Activated B cell treated with CpG ODN at 0.5 μM for 24 hours (primary cell): ENCODE measurements around the gene ESR2. TPM values are rescaled to one million over a fixed set of nuclear protein-coding genes. Genes with fewer than 3 reads are reported as not detected.

Experiments
- ATAC-seq: fragments of 200-7000 bp; cut with Tn5 transposase; one replicate; pipeline ENCODE4 v1.10.0; 2021; ENCODE audit warnings: low read depth, mild to moderate bottlenecking, moderate library complexity
- CTCF ChIA-PET: fragments of 350-600 bp; sonication (Branson Sonifier 250); formaldehyde crosslinking; loops from one replicate; lab custom pipeline; 2021; ENCODE audit warnings: antibody characterized with exemption; lab: Charles Lee
- POLR2A ChIA-PET: fragments of 350-600 bp; sonication (Branson Sonifier 250); formaldehyde crosslinking; loops from one replicate; lab custom pipeline; 2021; ENCODE audit warnings: antibody characterized with exemption; lab: Charles Lee
- DNase-seq: peaks from one replicate; pipeline ENCODE4 v3.0.0; 2022
- H3K27ac Mint-ChIP-seq: one replicate; pipeline ENCODE4 v1.8.0; 2020; ENCODE audit warnings: mixed read lengths
- H3K27me3 Mint-ChIP-seq: one replicate; pipeline ENCODE4 v1.8.0; 2021; ENCODE audit warnings: mixed read lengths
- H3K36me3 Mint-ChIP-seq: one replicate; pipeline ENCODE4 v1.8.0; 2021; ENCODE audit warnings: low read depth, mixed read lengths
- H3K4me1 Mint-ChIP-seq: one replicate; pipeline ENCODE4 v1.8.0; 2021; ENCODE audit warnings: mixed read lengths
- H3K4me3 Mint-ChIP-seq: one replicate; pipeline ENCODE4 v1.8.0; 2020; ENCODE audit warnings: mild to moderate bottlenecking, mixed read lengths
- H3K9me3 Mint-ChIP-seq: one replicate; pipeline ENCODE4 v1.8.0; 2020; ENCODE audit warnings: mixed read lengths
- CTCF ChIP-seq: fragments of 200-600 bp; IDR thresholded peaks from one replicate; pipeline ENCODE4 v1.8.0; 2022; ENCODE audit warnings: antibody characterized with exemption, mild to moderate bottlenecking
- intact Hi-C: fragments of 100-400 bp; cut with micrococcal nuclease; formaldehyde crosslinking; loops from one replicate; pipeline ENCODE4 v1.15.1; 2024
- total RNA-seq: library from RNA; stranded (reverse); gene quantifications from 2 replicates; pipeline ENCODE4 v1.2.3, GENCODE V29; 2022

ESR2 gene
- total RNA-seq, 1 donor from 2014 or later, result 23.2 TPM

GRCh38 chr14:64217834-64218233 lies 76.3 kb downstream of the ESR2 start:
- peak overlapping the region; percentile 78 for H3K27ac Mint-ChIP-seq
- ATAC-seq, result no peak
- intact Hi-C loops, result loop anchor here (1.0 kb wide), 1 partner anchor 9 kb away; no protein-coding TSS in a partner anchor
- POLR2A ChIA-PET, result interaction anchor here (0.9 to 3.9 kb wide), 7 partner anchors 8 to 76 kb away, joined by 3 to 49 read pairs (median 5); partner anchors contain the start of gene ESR2
- H3K9me3 Mint-ChIP-seq, result no peaks in the 10 kb centered on the region
- DNase-seq, result no peak
- peaks cover 66% of the 10 kb centered on the region for H3K36me3 Mint-ChIP-seq
- CTCF ChIA-PET, result interaction anchor here (1.3 to 1.7 kb wide), 3 partner anchors 17 to 77 kb away, joined by 3 to 6 read pairs (median 4); partner anchors contain the start of gene ESR2
- H3K4me3 Mint-ChIP-seq, result peak overlapping the region; percentile 63
- H3K4me1 Mint-ChIP-seq, result peaks cover 65% of the 10 kb centered on the region
- TF ChIP-seq CTCF, result no peak
- H3K27me3 Mint-ChIP-seq, result no peaks in the 10 kb centered on the region

GRCh38 chr14:64217308-64217707 lies 76.9 kb downstream of the ESR2 start:
- Mint-ChIP-seq H3K36me3 (peaks cover 69% of the 10 kb centered on the region), H3K9me3 (no peaks in the 10 kb centered on the region), H3K4me3 (peak overlapping the region; percentile 63), H3K27me3 (no peaks in the 10 kb centered on the region), H3K27ac (peak overlapping the region; percentile 57), H3K4me1 (peaks cover 61% of the 10 kb centered on the region)
- TF ChIP-seq CTCF, result no peak
- CTCF ChIA-PET, result interaction anchor here (1.3 to 1.4 kb wide), 2 partner anchors 18 to 59 kb away, joined by 3 to 4 read pairs; no protein-coding TSS in a partner anchor
- POLR2A ChIA-PET, result interaction anchor here (0.9 to 3.9 kb wide), 6 partner anchors 8 to 77 kb away, joined by 3 to 49 read pairs (median 6); partner anchors contain the start of gene ESR2
- DNase-seq (no peak), ATAC-seq (no peak)
- intact Hi-C loops, result no loop called here

DNA sequence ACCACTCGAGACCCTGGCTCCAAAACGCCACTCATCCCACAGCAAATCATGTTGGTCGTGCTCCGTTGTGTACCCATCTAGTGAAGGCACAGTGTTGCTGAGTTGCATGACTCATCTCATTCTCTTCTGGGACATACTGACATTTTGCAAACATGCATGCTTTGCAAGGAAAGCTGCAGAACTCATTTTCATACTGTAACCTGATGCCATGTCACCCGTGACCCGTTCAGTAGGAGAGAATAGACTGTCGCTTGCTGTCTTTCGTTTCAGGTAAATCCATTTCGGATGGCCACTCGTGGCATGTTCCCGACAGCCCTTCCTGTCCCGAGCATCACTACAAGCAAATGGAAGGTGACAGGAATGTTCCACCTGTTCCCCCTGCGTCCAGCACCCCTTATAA lies 78.2 kb downstream of the ESR2 start:
- no peak for TF ChIP-seq CTCF
- H3K36me3 Mint-ChIP-seq, result peaks cover 64% of the 10 kb centered on the region
- intact Hi-C loops, result no loop called here
- H3K27me3 Mint-ChIP-seq, result no peaks in the 10 kb centered on the region
- DNase-seq (no peak), ATAC-seq (peak; percentile 26)
- peak overlapping the region; percentile 7 for H3K27ac Mint-ChIP-seq
- POLR2A ChIA-PET, result interaction anchor here (3.9 kb wide), 1 partner anchor 19 kb away, joined by 49 read pairs; no protein-coding TSS in a partner anchor
- no peaks in the 10 kb centered on the region for H3K9me3 Mint-ChIP-seq
- H3K4me1 Mint-ChIP-seq, result peaks cover 53% of the 10 kb centered on the region
- CTCF ChIA-PET, result no interaction called here
- no peak overlapping the region for H3K4me3 Mint-ChIP-seq

GRCh38 chr14:64215274-64215673 lies 78.9 kb downstream of the ESR2 start:
- Mint-ChIP-seq H3K9me3 (no peaks in the 10 kb centered on the region), H3K4me3 (no peak overlapping the region), H3K36me3 (peaks cover 63% of the 10 kb centered on the region), H3K4me1 (peaks cover 53% of the 10 kb centered on the region), H3K27ac (no peak overlapping the region), H3K27me3 (no peaks in the 10 kb centered on the region)
- DNase-seq, result no peak
- TF ChIP-seq CTCF, result no peak
- no peak for ATAC-seq
- ChIA-PET CTCF (no interaction called here), POLR2A (interaction anchor here (0.8 kb wide), 1 partner anchor 20 kb away, joined by 5 read pairs; no protein-coding TSS in a partner anchor)
- intact Hi-C loops, result no loop called here

- no peak for DNase-seq
- Mint-ChIP-seq H3K27ac (no peak overlapping the region), H3K36me3 (peaks cover 63% of the 10 kb centered on the region), H3K4me3 (no peak overlapping the region), H3K9me3 (no peaks in the 10 kb centered on the region), H3K4me1 (peaks cover 56% of the 10 kb centered on the region), H3K27me3 (no peaks in the 10 kb centered on the region)
- no peak for TF ChIP-seq CTCF
- ATAC-seq, result no peak
- ChIA-PET CTCF (no interaction called here), POLR2A (interaction anchor here (1.0 kb wide), 1 partner anchor 17 kb away, joined by 3 read pairs; no protein-coding TSS in a partner anchor)
- intact Hi-C loops, result no loop called here
These were observed 80.2 kb downstream of the ESR2 start for GRCh38 chr14:64213853-64214570.
